GM12873 (cell line): ENCODE measurements around the gene NDUFAF5.

Experiments used
- CTCF ChIP-seq: IDR thresholded peaks from 2 replicates; pipeline ENCODE4 v1.5.1; 2012; ENCODE audit warnings: low read depth, mild to moderate bottlenecking, moderate library complexity, low read length, control low read depth; ENCODE audit not compliant: insufficient read depth; ENCODE audit errors: missing control alignments

The NDUFAF5 gene

GRCh38 chr20:13784271-13784892 is 446 bp upstream of the NDUFAF5 start:
- TF ChIP-seq CTCF = no peak

GRCh38 chr20:13786143-13786828 is 1.5 kb downstream of the NDUFAF5 start:
- TF ChIP-seq CTCF = no peak

GRCh38 chr20:13788167-13788834 is 3.5 kb downstream of the NDUFAF5 start:
- peak; percentile 66 for TF ChIP-seq CTCF

GRCh38 chr20:13790708-13791107 is 5.9 kb downstream of the NDUFAF5 start:
- TF ChIP-seq CTCF = no peak

- TF ChIP-seq CTCF = no peak
These were observed 7.0 kb downstream of the NDUFAF5 start for GRCh38 chr20:13791540-13792459.

- no peak for TF ChIP-seq CTCF
These were observed 8.2 kb downstream of the NDUFAF5 start for GRCh38 chr20:13793001-13793400.
